ENCODE measurements around the gene PRND. TPM values are rescaled to one million over a fixed set of nuclear protein-coding genes. Genes with fewer than 3 reads are reported as not detected.

Gene PRND
- total and polyA plus RNA-seq, 2 donors (not counting 1 experiment from before 2014, with no cell fraction given), result not detected

- no peak overlapping the region for H3K9ac ChIP-seq (ENCODE audit: insufficient read depth, low read length)
- no peak overlapping the region for H3K4me3 ChIP-seq (replicated peaks in 1 of 4; ENCODE audit: control extremely low read depth in 1 of 4, insufficient read depth in 1 of 4, low read depth in 3 of 4, low read length in 4 of 4)
- no peaks in the 10 kb centered on the region for H3K36me3 ChIP-seq (ENCODE audit: control insufficient read depth, insufficient read depth, low read length)
- no peaks in the 10 kb centered on the region for H4K20me1 ChIP-seq (ENCODE audit: control insufficient read depth, extremely low read depth, insufficient read depth, low read length)
- H3K27me3 ChIP-seq (ENCODE audit: control insufficient read depth, insufficient read depth, low read length), result peaks cover 3% of the 10 kb centered on the region
- H3K79me2 ChIP-seq (ENCODE audit: control insufficient read depth, insufficient read depth, low read length), result no peaks in the 10 kb centered on the region
- H3K9me3 ChIP-seq (ENCODE audit: control insufficient read depth, insufficient read depth, low read depth, low read length), result no peaks in the 10 kb centered on the region
- no peaks in the 10 kb centered on the region for H3K4me1 ChIP-seq (ENCODE audit: control insufficient read depth, extremely low read depth, insufficient read depth, low read length)
- TF ChIP-seq CTCF (conservative IDR thresholded peaks at IDR 0.05 in 1 of 2, IDR thresholded peaks at IDR 0.05 in 1 of 2; ENCODE audit: low read depth in 1 of 2, low read length in 2 of 2) (peak; percentile 72 to 75), EZH2 (IDR thresholded peaks at IDR 0.05; ENCODE audit: low read length, missing control alignments) (no peak)
- DNase-seq (ENCODE audit: low read depth in 2 of 2), result peak; percentile 64 to 82
- no peak overlapping the region for H3K4me2 ChIP-seq (ENCODE audit: extremely low read depth, insufficient read depth, low read length)
- no peak overlapping the region for H3K27ac ChIP-seq (ENCODE audit: insufficient read depth, low read length)
- peak overlapping the region; percentile 52 for H2AFZ ChIP-seq (ENCODE audit: low read length)
These were observed 1.4 kb upstream of the PRND start for GRCh38 chr20:4720041-4720976.

- no peaks in the 10 kb centered on the region for H3K4me1 ChIP-seq (ENCODE audit: control insufficient read depth, extremely low read depth, insufficient read depth, low read length)
- no peaks in the 10 kb centered on the region for H3K79me2 ChIP-seq (ENCODE audit: control insufficient read depth, insufficient read depth, low read length)
- DNase-seq (ENCODE audit: low read depth in 2 of 2), result no peak
- H3K9me3 ChIP-seq (ENCODE audit: control insufficient read depth, insufficient read depth, low read depth, low read length), result no peaks in the 10 kb centered on the region
- peaks cover 3% of the 10 kb centered on the region for H3K27me3 ChIP-seq (ENCODE audit: control insufficient read depth, insufficient read depth, low read length)
- H3K4me3 ChIP-seq (replicated peaks in 1 of 4; ENCODE audit: control extremely low read depth in 1 of 4, insufficient read depth in 1 of 4, low read depth in 3 of 4, low read length in 4 of 4), result no peak overlapping the region
- no peak overlapping the region for H3K27ac ChIP-seq (ENCODE audit: insufficient read depth, low read length)
- H3K9ac ChIP-seq (ENCODE audit: insufficient read depth, low read length), result no peak overlapping the region
- no peaks in the 10 kb centered on the region for H3K36me3 ChIP-seq (ENCODE audit: control insufficient read depth, insufficient read depth, low read length)
- H2AFZ ChIP-seq (ENCODE audit: low read length), result no peak overlapping the region
- TF ChIP-seq CTCF (conservative IDR thresholded peaks at IDR 0.05 in 1 of 2, IDR thresholded peaks at IDR 0.05 in 1 of 2; ENCODE audit: low read depth in 1 of 2, low read length in 2 of 2), result no peak
- TF ChIP-seq EZH2 (IDR thresholded peaks at IDR 0.05; ENCODE audit: low read length, missing control alignments), result no peak
- H4K20me1 ChIP-seq (ENCODE audit: control insufficient read depth, extremely low read depth, insufficient read depth, low read length), result no peaks in the 10 kb centered on the region
- no peak overlapping the region for H3K4me2 ChIP-seq (ENCODE audit: extremely low read depth, insufficient read depth, low read length)
These were observed 746 bp upstream of the PRND start for GRCh38 chr20:4720977-4721349.

- H3K9me3 ChIP-seq (ENCODE audit: control insufficient read depth, insufficient read depth, low read depth, low read length), result no peaks in the 10 kb centered on the region
- no peak overlapping the region for H3K4me2 ChIP-seq (ENCODE audit: extremely low read depth, insufficient read depth, low read length)
- no peak overlapping the region for H3K4me3 ChIP-seq (replicated peaks in 1 of 4; ENCODE audit: control extremely low read depth in 1 of 4, insufficient read depth in 1 of 4, low read depth in 3 of 4, low read length in 4 of 4)
- no peak overlapping the region for H3K27ac ChIP-seq (ENCODE audit: insufficient read depth, low read length)
- no peak overlapping the region for H2AFZ ChIP-seq (ENCODE audit: low read length)
- H3K36me3 ChIP-seq (ENCODE audit: control insufficient read depth, insufficient read depth, low read length), result no peaks in the 10 kb centered on the region
- H3K79me2 ChIP-seq (ENCODE audit: control insufficient read depth, insufficient read depth, low read length), result no peaks in the 10 kb centered on the region
- H3K9ac ChIP-seq (ENCODE audit: insufficient read depth, low read length), result no peak overlapping the region
- H3K27me3 ChIP-seq (ENCODE audit: control insufficient read depth, insufficient read depth, low read length), result peaks cover 3% of the 10 kb centered on the region
- DNase-seq (ENCODE audit: low read depth in 2 of 2), result no peak
- TF ChIP-seq EZH2 (IDR thresholded peaks at IDR 0.05; ENCODE audit: low read length, missing control alignments), result no peak
- TF ChIP-seq CTCF (conservative IDR thresholded peaks at IDR 0.05 in 1 of 2, IDR thresholded peaks at IDR 0.05 in 1 of 2; ENCODE audit: low read depth in 1 of 2, low read length in 2 of 2), result no peak
- no peaks in the 10 kb centered on the region for H3K4me1 ChIP-seq (ENCODE audit: control insufficient read depth, extremely low read depth, insufficient read depth, low read length)
- H4K20me1 ChIP-seq (ENCODE audit: control insufficient read depth, extremely low read depth, insufficient read depth, low read length), result no peaks in the 10 kb centered on the region
These were observed 862 bp downstream of the PRND start for GRCh38 chr20:4722571-4722970.
